Neural cell (in vitro differentiated cells): ENCODE measurements around the gene RBM6. TPM values are rescaled to one million over a fixed set of nuclear protein-coding genes. Genes with fewer than 3 reads are reported as not detected.

Source experiments
- H2AFZ ChIP-seq: fragments of 200-600, 300-800 bp; sonication (generic), shearing (Covaris generic); 2 replicates; pipeline ENCODE4 v1.6.0; 2014; ENCODE audit warnings: low read depth, mild to moderate bottlenecking, antibody characterized with exemption, low read length, moderate library complexity
- H3F3A ChIP-seq: fragments of 200-600 bp; shearing (Covaris generic); 2 replicates; pipeline ENCODE4 v1.6.1; 2016; ENCODE audit warnings: mild to moderate bottlenecking, moderate library complexity, mixed read lengths, antibody characterized with exemption, low read length; ENCODE audit not compliant: insufficient read depth, poor library complexity, severe bottlenecking
- H3K27ac ChIP-seq: fragments of 200-600, 300-800 bp; sonication (generic), shearing (Covaris generic); 2 replicates; pipeline ENCODE4 v1.5.1; 2014; ENCODE audit warnings: mild to moderate bottlenecking, low read length, moderate library complexity
- H3K27me3 ChIP-seq: fragments of 300-800, 200-600 bp; sonication (generic), shearing (Covaris generic); 2 replicates; pipeline ENCODE4 v1.6.0; 2014; ENCODE audit warnings: mild to moderate bottlenecking, low read depth, low read length, moderate library complexity; ENCODE audit not compliant: insufficient read depth
- H3K36me3 ChIP-seq: fragments of 300-800, 200-600 bp; sonication (generic), shearing (Covaris generic); 2 replicates; pipeline ENCODE4 v1.5.1; 2014; ENCODE audit warnings: mild to moderate bottlenecking, antibody characterized with exemption, low read length, moderate library complexity; ENCODE audit not compliant: insufficient read depth
- H3K4me2 ChIP-seq: fragments of 300-800, 200-600 bp; sonication (generic), shearing (Covaris generic); 2 replicates; pipeline ENCODE4 v1.6.0; 2014; ENCODE audit warnings: mild to moderate bottlenecking, low read length
- H3K4me3 ChIP-seq: fragments of 300-800, 200-600 bp; sonication (generic), shearing (Covaris generic); 2 replicates; pipeline ENCODE4 v1.5.1; 2014; ENCODE audit warnings: mild to moderate bottlenecking, low read length, moderate library complexity
- H3K79me2 ChIP-seq: fragments of 200-600 bp; shearing (Covaris generic); replicated peaks from 2 replicates; pipeline ENCODE4 v1.6.0; 2014; ENCODE audit warnings: mild to moderate bottlenecking, low read length, moderate library complexity; ENCODE audit not compliant: insufficient read depth
- H3K9ac ChIP-seq: fragments of 300-800, 200-600 bp; sonication (generic), shearing (Covaris generic); 2 replicates; pipeline ENCODE4 v1.6.1; 2016; ENCODE audit warnings: mild to moderate bottlenecking, low read length, mixed read lengths
- H3K9me2 ChIP-seq: fragments of 200-600 bp; shearing (Covaris generic); 2 replicates; pipeline ENCODE4 v1.6.1; 2016; ENCODE audit warnings: mild to moderate bottlenecking, low read length, mixed read lengths; ENCODE audit not compliant: insufficient read depth
- H3K9me3 ChIP-seq: fragments of 200-600, 300-800 bp; sonication (generic), shearing (Covaris generic); 2 replicates; pipeline ENCODE4 v1.6.1; 2016; ENCODE audit warnings: mild to moderate bottlenecking, mixed run types, low read length, moderate library complexity, mixed read lengths
- H4K20me1 ChIP-seq: fragments of 200-600 bp; shearing (Covaris generic); 2 replicates; pipeline ENCODE4 v1.6.1; 2016; ENCODE audit warnings: mild to moderate bottlenecking, mixed run types; ENCODE audit not compliant: insufficient read depth
- CTCF ChIP-seq: fragments of 450-650 bp; IDR thresholded peaks from 2 replicates; pipeline ENCODE4 v1.5.1; 2014; ENCODE audit warnings: antibody characterized with exemption, mild to moderate bottlenecking, moderate library complexity; ENCODE audit not compliant: poor library complexity, severe bottlenecking
- EP300 ChIP-seq: fragments of 450-650 bp; conservative IDR thresholded peaks from 2 replicates; pipeline ENCODE4 v1.6.1; 2014; ENCODE audit warnings: antibody characterized with exemption, mild to moderate bottlenecking, moderate library complexity; ENCODE audit not compliant: poor library complexity, severe bottlenecking
- EZH2 ChIP-seq: fragments of 200-600, 300-800 bp; shearing (Covaris generic), sonication (generic); IDR thresholded peaks from 2 replicates; pipeline ENCODE4 v1.6.1; 2014; ENCODE audit warnings: antibody characterized with exemption, low read length, borderline replicate concordance, mild to moderate bottlenecking; ENCODE audit not compliant: insufficient read depth, poor library complexity, severe bottlenecking
- MXI1 ChIP-seq: fragments of 450-650 bp; conservative IDR thresholded peaks from 2 replicates; pipeline ENCODE4 v1.6.1; 2014; ENCODE audit warnings: antibody characterized with exemption, mild to moderate bottlenecking; ENCODE audit not compliant: poor library complexity, severe bottlenecking
- POLR2AphosphoS5 ChIP-seq: IDR thresholded peaks from 2 replicates; pipeline ENCODE4 v1.6.1; 2012
- RAD21 ChIP-seq: fragments of 450-650 bp; conservative IDR thresholded peaks from 2 replicates; pipeline ENCODE4 v1.6.1; 2014; ENCODE audit warnings: antibody characterized with exemption, mild to moderate bottlenecking, moderate library complexity
- REST ChIP-seq: IDR thresholded peaks from 2 replicates; pipeline ENCODE4 v1.6.1; 2012; ENCODE audit warnings: borderline replicate concordance
- SMC3 ChIP-seq: fragments of 450-650 bp; conservative IDR thresholded peaks from 2 replicates; pipeline ENCODE4 v1.6.1; 2014; ENCODE audit warnings: antibody characterized with exemption, mild to moderate bottlenecking, moderate library complexity; ENCODE audit not compliant: poor library complexity
- TAF1 ChIP-seq: IDR thresholded peaks from 2 replicates; pipeline ENCODE4 v1.6.1; 2012; ENCODE audit warnings: low read depth
- polyA plus RNA-seq: library from polyadenylated mRNA; depleted of rRNA; stranded (reverse); fragments of >200 nt; gene quantifications from 2 replicates; pipeline ENCODE4 v1.2.3, GENCODE V29; 2014

RBM6 gene
- polyA plus RNA-seq, 1 donor from 2014 or later = 177 TPM

GRCh38 chr3:49984394-49984793, 44.4 kb downstream of the RBM6 start:
- H3K79me2 ChIP-seq = no peaks in the 10 kb centered on the region
- no peaks in the 10 kb centered on the region for H3K36me3 ChIP-seq
- H3K9me3 ChIP-seq = no peaks in the 10 kb centered on the region
- H2AFZ ChIP-seq = no peak overlapping the region
- no peak overlapping the region for H3K9ac ChIP-seq
- H3F3A ChIP-seq = no peaks in the 10 kb centered on the region
- no peak overlapping the region for H3K27ac ChIP-seq
- no peaks in the 10 kb centered on the region for H4K20me1 ChIP-seq
- H3K4me3 ChIP-seq = no peak overlapping the region
- H3K4me2 ChIP-seq = no peak overlapping the region
- TF ChIP-seq RAD21 (no peak), SMC3 (no peak), MXI1 (no peak), EZH2 (no peak), EP300 (no peak), CTCF (no peak), REST (no peak), POLR2AphosphoS5 (no peak), TAF1 (no peak)
- H3K9me2 ChIP-seq = no peaks in the 10 kb centered on the region
- no peaks in the 10 kb centered on the region for H3K27me3 ChIP-seq

GRCh38 chr3:49992326-49992725, 52.4 kb downstream of the RBM6 start:
- no peak overlapping the region for H3K4me3 ChIP-seq
- H4K20me1 ChIP-seq = no peaks in the 10 kb centered on the region
- H3K9me3 ChIP-seq = no peaks in the 10 kb centered on the region
- no peaks in the 10 kb centered on the region for H3K79me2 ChIP-seq
- H2AFZ ChIP-seq = no peak overlapping the region
- H3F3A ChIP-seq = no peaks in the 10 kb centered on the region
- H3K27ac ChIP-seq = no peak overlapping the region
- no peak overlapping the region for H3K4me2 ChIP-seq
- TF ChIP-seq MXI1 (no peak), TAF1 (no peak)
- H3K36me3 ChIP-seq = no peaks in the 10 kb centered on the region
- H3K9ac ChIP-seq = no peak overlapping the region
- no peaks in the 10 kb centered on the region for H3K9me2 ChIP-seq
- H3K27me3 ChIP-seq = no peaks in the 10 kb centered on the region

- no peak overlapping the region for H2AFZ ChIP-seq
- no peak for TF ChIP-seq EZH2
- TF ChIP-seq POLR2AphosphoS5 = no peak
- no peak for TF ChIP-seq MXI1
- TF ChIP-seq TAF1 = no peak
- no peak for TF ChIP-seq RAD21
- TF ChIP-seq CTCF = no peak
- TF ChIP-seq EP300 = no peak
- H3K9ac ChIP-seq = no peak overlapping the region
- H3K79me2 ChIP-seq = no peaks in the 10 kb centered on the region
- no peak overlapping the region for H3K4me3 ChIP-seq
- H3K9me2 ChIP-seq = no peaks in the 10 kb centered on the region
- H3K36me3 ChIP-seq = no peaks in the 10 kb centered on the region
- no peaks in the 10 kb centered on the region for H3F3A ChIP-seq
- no peaks in the 10 kb centered on the region for H4K20me1 ChIP-seq
- H3K4me2 ChIP-seq = no peak overlapping the region
- H3K9me3 ChIP-seq = no peaks in the 10 kb centered on the region
- H3K27me3 ChIP-seq = no peaks in the 10 kb centered on the region
- H3K27ac ChIP-seq = no peak overlapping the region
Observed at GRCh38 chr3:49994476-49994875, 54.5 kb downstream of the RBM6 start.
